Osteoblast (primary cell): ENCODE data around the gene ADAMTSL2. TPM values are rescaled to one million over a fixed set of nuclear protein-coding genes. Genes with fewer than 3 reads are reported as not detected.

ENCODE experiments used
- DNase-seq: peaks from one replicate; pipeline ENCODE4 v3.0.0; 2011; ENCODE audit warnings: low spot score, mixed read lengths; ENCODE audit not compliant: insufficient read length; ENCODE audit errors: missing footprints
- H2AFZ ChIP-seq: 2 replicates; pipeline ENCODE4 v1.6.0; 2011; ENCODE audit warnings: mild to moderate bottlenecking, low read length
- H3K27ac ChIP-seq: 2 replicates; pipeline ENCODE4 v1.5.1; 2011; ENCODE audit warnings: mild to moderate bottlenecking, low read depth, low read length, moderate library complexity
- H3K27me3 ChIP-seq: 2 replicates; pipeline ENCODE4 v1.6.0; 2012; ENCODE audit warnings: mild to moderate bottlenecking, control low read depth, inconsistent platforms, low read length, moderate library complexity; ENCODE audit not compliant: insufficient read depth
- H3K36me3 ChIP-seq: 2 replicates; pipeline ENCODE4 v1.5.1; 2011; ENCODE audit warnings: mild to moderate bottlenecking, low read length, control low read depth, moderate library complexity; ENCODE audit not compliant: insufficient read depth
- H3K4me1 ChIP-seq: 2 replicates; pipeline ENCODE4 v1.5.1; 2011; ENCODE audit warnings: mild to moderate bottlenecking, low read length, control low read depth, moderate library complexity; ENCODE audit not compliant: insufficient read depth
- H3K4me2 ChIP-seq: 2 replicates; pipeline ENCODE4 v1.6.0; 2011; ENCODE audit warnings: mild to moderate bottlenecking, low read length; ENCODE audit not compliant: insufficient read depth
- H3K4me3 ChIP-seq: fragments of 200-600 bp; sonication (generic); 3 replicates; pipeline ENCODE4 v1.5.1; 2012; ENCODE audit warnings: mild to moderate bottlenecking, low read length, inconsistent platforms; ENCODE audit not compliant: insufficient read depth
- H3K79me2 ChIP-seq: 2 replicates; pipeline ENCODE4 v1.6.0; 2012; ENCODE audit warnings: mild to moderate bottlenecking, low read length, control low read depth, inconsistent platforms; ENCODE audit not compliant: insufficient read depth
- H3K9me3 ChIP-seq: 2 replicates; pipeline ENCODE4 v1.5.1; 2011; ENCODE audit warnings: low read depth, low read length, control low read depth
- H4K20me1 ChIP-seq: 2 replicates; pipeline ENCODE4 v1.6.0; 2012; ENCODE audit warnings: mild to moderate bottlenecking, low read length, control low read depth; ENCODE audit not compliant: insufficient read depth
- total RNA-seq: library from RNA; depleted of rRNA; stranded (reverse); fragments of >200 nt; gene quantifications from 2 replicates; pipeline ENCODE4 v1.2.3, GENCODE V29; 2012
- TF ChIP-seq, protein P1 (sequence below): IDR thresholded peaks from 2 replicates; pipeline ENCODE4 v1.5.1; 2011; ENCODE audit warnings: mild to moderate bottlenecking, low read depth, low read length, moderate library complexity; ENCODE audit errors: extremely low read depth

ADAMTSL2 gene
- total RNA-seq, 1 donor: under 0.01 TPM

DNA sequence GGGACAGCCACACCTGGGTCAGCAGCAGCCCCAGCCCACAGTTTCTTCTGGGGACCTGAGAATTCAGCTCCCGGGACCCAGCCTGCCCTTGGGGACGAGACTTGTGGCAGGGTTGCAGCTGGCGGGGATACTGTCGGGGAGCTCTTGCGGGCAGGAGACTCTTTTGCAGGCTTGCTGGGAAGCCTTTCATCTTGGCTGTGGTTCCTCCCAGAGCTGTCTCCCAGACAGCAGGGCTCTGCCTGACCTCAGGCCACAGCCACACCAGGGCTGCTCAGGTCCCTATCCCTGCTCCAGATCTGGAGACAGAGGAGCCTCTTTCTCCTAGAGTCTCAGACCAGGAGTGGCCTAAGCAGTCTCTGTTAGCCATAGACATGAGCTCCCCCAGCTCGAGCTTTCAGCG lies 5.0 kb upstream of the ADAMTSL2 start:
- no peak for DNase-seq
- H3K4me1 ChIP-seq: peaks cover 8% of the 10 kb centered on the region
- no peak overlapping the region for H3K4me3 ChIP-seq
- H3K27me3 ChIP-seq: peaks cover 56% of the 10 kb centered on the region
- no peaks in the 10 kb centered on the region for H3K9me3 ChIP-seq
- H3K79me2 ChIP-seq: no peaks in the 10 kb centered on the region
- H2AFZ ChIP-seq: no peak overlapping the region
- no peaks in the 10 kb centered on the region for H3K36me3 ChIP-seq
- TF ChIP-seq, protein P1, sequence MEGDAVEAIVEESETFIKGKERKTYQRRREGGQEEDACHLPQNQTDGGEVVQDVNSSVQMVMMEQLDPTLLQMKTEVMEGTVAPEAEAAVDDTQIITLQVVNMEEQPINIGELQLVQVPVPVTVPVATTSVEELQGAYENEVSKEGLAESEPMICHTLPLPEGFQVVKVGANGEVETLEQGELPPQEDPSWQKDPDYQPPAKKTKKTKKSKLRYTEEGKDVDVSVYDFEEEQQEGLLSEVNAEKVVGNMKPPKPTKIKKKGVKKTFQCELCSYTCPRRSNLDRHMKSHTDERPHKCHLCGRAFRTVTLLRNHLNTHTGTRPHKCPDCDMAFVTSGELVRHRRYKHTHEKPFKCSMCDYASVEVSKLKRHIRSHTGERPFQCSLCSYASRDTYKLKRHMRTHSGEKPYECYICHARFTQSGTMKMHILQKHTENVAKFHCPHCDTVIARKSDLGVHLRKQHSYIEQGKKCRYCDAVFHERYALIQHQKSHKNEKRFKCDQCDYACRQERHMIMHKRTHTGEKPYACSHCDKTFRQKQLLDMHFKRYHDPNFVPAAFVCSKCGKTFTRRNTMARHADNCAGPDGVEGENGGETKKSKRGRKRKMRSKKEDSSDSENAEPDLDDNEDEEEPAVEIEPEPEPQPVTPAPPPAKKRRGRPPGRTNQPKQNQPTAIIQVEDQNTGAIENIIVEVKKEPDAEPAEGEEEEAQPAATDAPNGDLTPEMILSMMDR: no peak
- no peak overlapping the region for H3K4me2 ChIP-seq
- H3K27ac ChIP-seq: no peak overlapping the region
- no peaks in the 10 kb centered on the region for H4K20me1 ChIP-seq

DNA sequence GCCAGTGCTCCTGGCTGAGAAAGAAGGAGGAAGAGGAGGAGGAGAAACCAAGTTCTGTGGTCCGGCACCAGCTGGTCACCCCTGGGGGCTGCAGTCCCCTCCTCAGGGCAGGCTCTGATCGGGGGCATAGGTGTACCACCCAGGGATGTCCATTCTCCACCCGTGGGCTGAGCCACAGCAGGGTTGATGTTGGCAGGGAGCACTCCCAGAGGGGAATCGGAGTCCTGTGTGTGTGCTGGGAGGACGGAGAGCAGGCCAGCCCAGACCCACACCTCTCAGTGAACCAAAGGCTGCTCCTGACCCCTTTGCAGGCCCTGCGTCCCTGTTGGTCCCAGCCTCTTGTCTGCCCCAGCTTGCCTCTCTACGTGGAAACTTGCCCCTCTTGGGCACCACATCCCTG lies 4.6 kb upstream of the ADAMTSL2 start:
- H2AFZ ChIP-seq: no peak overlapping the region
- TF ChIP-seq, protein P1: no peak
- no peak overlapping the region for H3K4me2 ChIP-seq
- no peaks in the 10 kb centered on the region for H4K20me1 ChIP-seq
- no peaks in the 10 kb centered on the region for H3K36me3 ChIP-seq
- no peaks in the 10 kb centered on the region for H3K9me3 ChIP-seq
- no peak overlapping the region for H3K4me3 ChIP-seq
- no peak overlapping the region for H3K27ac ChIP-seq
- peaks cover 56% of the 10 kb centered on the region for H3K27me3 ChIP-seq
- H3K79me2 ChIP-seq: no peaks in the 10 kb centered on the region
- DNase-seq: no peak
- peaks cover 8% of the 10 kb centered on the region for H3K4me1 ChIP-seq

GRCh38 chr9:133531293-133531692 lies 3.2 kb upstream of the ADAMTSL2 start:
- Histone ChIP-seq H3K4me1 (peaks cover 8% of the 10 kb centered on the region), H2AFZ (no peak overlapping the region), H3K9me3 (no peaks in the 10 kb centered on the region), H3K27me3 (peaks cover 51% of the 10 kb centered on the region), H3K79me2 (no peaks in the 10 kb centered on the region), H3K4me3 (no peak overlapping the region), H4K20me1 (no peaks in the 10 kb centered on the region), H3K27ac (no peak overlapping the region), H3K4me2 (no peak overlapping the region), H3K36me3 (no peaks in the 10 kb centered on the region)
- TF ChIP-seq, protein P1: no peak
- no peak for DNase-seq

DNA sequence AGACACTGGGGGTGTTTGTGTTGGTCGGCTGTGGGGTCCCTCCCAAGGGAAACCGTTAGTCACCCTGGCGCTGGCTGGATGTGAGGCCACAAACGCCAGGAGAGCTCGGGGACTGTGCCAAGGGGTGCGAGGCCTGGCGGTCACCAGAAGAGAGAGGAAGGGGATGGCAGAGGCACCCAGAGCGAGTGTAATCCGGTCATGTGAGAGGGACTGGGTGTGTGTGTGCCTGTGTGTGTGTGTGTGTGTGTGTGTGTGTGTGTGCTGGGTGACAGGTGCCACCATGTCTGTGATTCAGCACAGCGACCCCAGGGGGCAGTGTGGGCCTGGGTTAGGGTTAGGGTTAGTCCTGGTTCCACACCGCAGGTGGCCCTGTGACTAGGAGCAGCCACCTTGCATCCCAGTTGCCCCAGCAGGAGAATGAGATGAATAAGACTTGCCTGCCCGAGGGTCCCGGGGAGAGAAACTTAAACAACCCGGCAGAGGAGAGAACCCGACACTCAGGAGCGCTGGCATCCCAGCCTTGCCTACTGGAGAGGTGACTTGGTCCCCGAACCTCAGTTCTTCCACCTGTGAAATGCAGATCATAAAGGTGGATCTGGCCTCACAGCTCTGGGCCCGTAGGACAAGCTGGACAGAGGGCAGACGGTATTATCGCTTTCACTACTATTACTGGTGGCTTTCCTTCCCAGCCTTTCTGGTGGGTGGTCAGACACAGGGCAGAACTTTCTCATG lies 1.4 kb upstream of the ADAMTSL2 start:
- Histone ChIP-seq H4K20me1 (no peaks in the 10 kb centered on the region), H3K4me1 (peaks cover 8% of the 10 kb centered on the region), H3K27ac (no peak overlapping the region), H3K27me3 (peaks cover 33% of the 10 kb centered on the region), H3K79me2 (no peaks in the 10 kb centered on the region), H3K9me3 (no peaks in the 10 kb centered on the region), H3K4me2 (no peak overlapping the region), H3K36me3 (no peaks in the 10 kb centered on the region), H3K4me3 (no peak overlapping the region), H2AFZ (no peak overlapping the region)
- TF ChIP-seq, protein P1: peak; percentile 49
- DNase-seq: no peak
